Ishikawa (cell line): Measurements from ENCODE around the gene DLX4.

Experiments used
- CREB1 ChIP-seq: IDR thresholded peaks from 2 replicates; pipeline ENCODE4 v1.6.1; 2012; ENCODE audit warnings: low read depth
- EP300 ChIP-seq: IDR thresholded peaks from 2 replicates; pipeline ENCODE4 v1.6.1; 2012; ENCODE audit warnings: borderline replicate concordance
- REST ChIP-seq: IDR thresholded peaks from 2 replicates; pipeline ENCODE4 v1.6.1; 2012; ENCODE audit warnings: low read depth, mild to moderate bottlenecking
- TEAD4 ChIP-seq: IDR thresholded peaks from 2 replicates; pipeline ENCODE4 v1.6.1; 2012
- USF1 ChIP-seq: IDR thresholded peaks from 2 replicates; pipeline ENCODE4 v1.6.1; 2012

- TF ChIP-seq USF1 (no peak), REST (no peak), CREB1 (no peak), TEAD4 (no peak), EP300 (no peak)
Observed at GRCh38 chr17:49949634-49950033, 19.4 kb upstream of the DLX4 start.
